LoVo (cell line): Measurements from ENCODE around the gene RPS6KA5.

Experiments
- DNase-seq: peaks from one replicate; pipeline ENCODE4 v3.0.0-alpha.2; 2016; ENCODE audit warnings: low spot score

RPS6KA5 gene

DNA sequence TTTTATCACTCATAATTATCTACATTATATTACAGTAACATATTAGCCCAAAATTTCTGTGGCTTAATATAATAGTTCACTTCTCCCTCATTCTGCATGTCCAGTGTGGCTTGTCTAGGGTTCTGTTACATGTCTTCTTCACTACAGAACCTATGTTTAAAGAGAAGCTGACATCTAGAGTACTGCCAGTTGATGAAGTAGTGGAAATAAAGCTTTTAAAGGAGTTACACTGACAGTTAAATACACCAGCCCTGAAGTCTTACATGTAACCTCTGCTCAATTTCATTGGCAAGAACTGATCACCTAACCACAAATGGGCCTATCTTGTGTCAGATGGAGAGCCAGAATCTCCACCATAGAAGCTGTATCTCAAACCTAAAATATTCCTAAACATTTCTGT is 32.9 kb downstream of the RPS6KA5 start:
- no peak for DNase-seq

- peak; percentile 31 for DNase-seq
These were observed 37.8 kb downstream of the RPS6KA5 start for GRCh38 chr14:91022622-91023028.

- DNase-seq: no peak
These were observed 38.3 kb downstream of the RPS6KA5 start for GRCh38 chr14:91021991-91022621.

GRCh38 chr14:91021115-91021514 is 39.3 kb downstream of the RPS6KA5 start:
- no peak for DNase-seq

GRCh38 chr14:91019673-91020072 is 40.8 kb downstream of the RPS6KA5 start:
- DNase-seq: no peak

DNA sequence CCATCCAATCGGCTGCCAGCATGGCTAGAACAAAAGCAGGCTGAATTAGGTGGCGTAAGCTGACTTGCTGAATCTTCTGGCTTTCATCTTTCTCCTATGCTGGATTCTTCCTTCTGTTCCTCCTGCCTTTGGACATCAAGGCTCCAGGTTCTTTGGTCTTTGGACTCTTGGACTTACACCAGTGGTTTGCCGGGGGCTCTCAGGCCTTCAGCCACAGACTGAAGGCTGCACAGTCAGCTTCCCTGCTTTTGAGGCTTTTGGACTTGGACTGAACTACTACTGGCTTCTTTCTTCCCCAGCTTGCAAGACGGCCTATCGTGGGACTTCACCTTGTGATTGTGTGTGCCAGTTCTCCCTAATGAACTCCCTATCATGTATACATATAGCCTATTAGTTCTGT is 42.0 kb downstream of the RPS6KA5 start:
- DNase-seq: no peak

- DNase-seq: no peak
These were observed 43.5 kb downstream of the RPS6KA5 start for GRCh38 chr14:91016800-91017410.

DNA sequence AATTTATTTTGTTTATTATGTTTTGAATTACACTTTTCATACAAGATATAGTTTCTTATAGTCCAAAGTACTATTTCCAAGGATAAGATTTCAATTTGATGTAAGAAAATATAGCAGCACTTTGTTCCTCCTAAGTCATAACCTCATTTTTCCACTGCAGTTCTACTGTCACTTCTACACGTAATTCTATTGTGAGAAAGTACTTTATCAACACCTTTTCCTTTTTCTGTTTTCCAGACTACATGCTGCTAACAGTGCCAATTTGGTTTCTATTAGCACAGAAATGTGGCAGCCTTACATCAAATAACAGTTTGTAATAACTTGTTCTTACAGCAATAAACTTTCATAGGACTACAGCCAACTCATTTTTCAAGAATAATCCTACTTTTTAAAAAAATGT is 45.0 kb downstream of the RPS6KA5 start:
- DNase-seq: no peak

- DNase-seq: no peak
These were observed 48.4 kb downstream of the RPS6KA5 start for GRCh38 chr14:91012045-91012444.

DNA sequence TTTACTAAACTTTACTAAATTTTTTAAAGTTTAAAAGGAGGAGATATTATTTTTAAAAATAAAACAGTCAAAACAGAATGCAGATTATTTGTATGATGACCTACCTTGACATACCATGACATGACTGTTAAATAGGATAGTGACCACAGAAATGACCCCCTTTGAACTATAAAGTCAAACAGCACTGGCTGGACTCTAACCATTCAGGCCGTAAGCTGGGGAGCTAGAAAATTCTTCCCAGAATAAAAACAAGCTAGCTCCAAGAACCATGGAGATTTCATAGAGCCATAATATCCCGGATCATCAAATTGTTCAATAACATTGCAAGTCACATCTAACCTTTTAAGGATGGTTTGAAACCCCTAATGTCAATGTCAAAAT is 50.3 kb downstream of the RPS6KA5 start:
- no peak for DNase-seq

GRCh38 chr14:91009501-91010152 is 50.8 kb downstream of the RPS6KA5 start:
- DNase-seq: no peak

DNA sequence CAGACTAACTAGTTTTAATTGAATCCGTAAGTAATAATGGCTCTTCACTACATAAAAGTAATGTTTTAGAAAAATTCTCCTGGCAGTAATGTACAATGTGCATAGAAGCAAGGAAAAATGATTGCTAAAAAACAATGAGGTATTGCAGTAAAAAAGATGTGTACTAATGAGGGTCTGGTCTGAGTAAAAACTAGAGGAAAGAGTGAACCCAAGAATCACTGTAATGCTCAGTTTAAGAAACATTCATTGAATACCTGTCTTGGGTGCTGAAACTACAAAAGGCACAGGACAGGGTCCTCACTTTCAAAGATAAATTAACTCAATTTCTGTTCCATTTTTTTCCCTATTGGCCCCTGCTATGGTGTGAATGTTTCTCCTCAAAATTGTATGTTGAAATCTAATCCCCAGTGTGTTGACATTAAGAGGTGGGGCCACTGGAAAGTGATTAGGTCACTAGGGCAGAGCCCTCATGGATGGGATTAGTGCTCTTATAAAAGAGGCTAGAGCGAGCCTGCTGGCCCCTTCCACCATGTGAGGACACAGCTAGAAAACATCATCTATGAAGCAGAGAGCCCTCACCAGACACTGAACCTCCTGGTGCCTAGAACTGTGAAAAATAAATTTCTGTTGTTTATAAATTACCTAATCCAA is 51.6 kb downstream of the RPS6KA5 start:
- peak; percentile 9 for DNase-seq

GRCh38 chr14:91005716-91006115 is 54.7 kb downstream of the RPS6KA5 start:
- DNase-seq: no peak

DNA sequence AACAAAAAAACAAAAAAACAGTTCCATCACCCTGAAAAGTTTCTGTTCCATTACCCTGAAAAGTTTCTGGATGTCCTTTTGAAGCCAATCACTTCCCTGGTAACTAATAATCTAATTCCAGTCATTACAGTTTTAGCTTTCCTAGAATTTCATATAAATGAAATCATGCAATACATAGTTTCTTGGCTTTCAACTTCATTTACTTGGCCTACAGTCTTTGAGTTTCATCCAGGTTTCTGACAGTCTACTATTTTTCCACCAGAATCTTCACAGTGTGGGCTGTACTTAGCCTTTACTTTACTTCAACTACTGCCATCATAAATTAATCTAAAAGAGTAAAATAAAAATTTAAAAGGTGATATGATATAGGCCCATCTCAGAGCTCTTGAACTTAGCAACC is 55.5 kb downstream of the RPS6KA5 start:
- DNase-seq: no peak

- no peak for DNase-seq
These were observed 61.1 kb downstream of the RPS6KA5 start for GRCh38 chr14:90999299-90999698.

DNA sequence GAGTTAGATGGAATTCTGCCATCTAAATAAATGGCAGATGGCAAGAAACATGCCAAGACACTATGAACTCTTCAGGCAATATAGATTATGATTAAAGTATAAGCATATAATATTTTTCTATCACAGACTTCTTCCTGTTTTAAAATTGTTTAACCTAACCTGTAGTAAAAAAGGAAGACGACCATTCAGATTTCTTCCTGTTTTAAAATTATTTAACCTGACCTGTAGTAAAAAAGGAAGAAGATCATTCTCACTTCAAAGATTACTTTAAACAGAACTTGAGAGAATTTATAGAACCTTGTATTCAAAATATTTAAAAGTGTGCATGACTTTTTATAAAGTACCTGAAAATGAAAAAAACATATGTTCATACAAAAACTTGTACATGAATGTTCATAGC is 63.5 kb downstream of the RPS6KA5 start:
- DNase-seq: no peak

- DNase-seq: no peak
These were observed 64.7 kb downstream of the RPS6KA5 start for GRCh38 chr14:90995785-90996184.

GRCh38 chr14:90993792-90994191 is 66.6 kb downstream of the RPS6KA5 start:
- DNase-seq: no peak

DNA sequence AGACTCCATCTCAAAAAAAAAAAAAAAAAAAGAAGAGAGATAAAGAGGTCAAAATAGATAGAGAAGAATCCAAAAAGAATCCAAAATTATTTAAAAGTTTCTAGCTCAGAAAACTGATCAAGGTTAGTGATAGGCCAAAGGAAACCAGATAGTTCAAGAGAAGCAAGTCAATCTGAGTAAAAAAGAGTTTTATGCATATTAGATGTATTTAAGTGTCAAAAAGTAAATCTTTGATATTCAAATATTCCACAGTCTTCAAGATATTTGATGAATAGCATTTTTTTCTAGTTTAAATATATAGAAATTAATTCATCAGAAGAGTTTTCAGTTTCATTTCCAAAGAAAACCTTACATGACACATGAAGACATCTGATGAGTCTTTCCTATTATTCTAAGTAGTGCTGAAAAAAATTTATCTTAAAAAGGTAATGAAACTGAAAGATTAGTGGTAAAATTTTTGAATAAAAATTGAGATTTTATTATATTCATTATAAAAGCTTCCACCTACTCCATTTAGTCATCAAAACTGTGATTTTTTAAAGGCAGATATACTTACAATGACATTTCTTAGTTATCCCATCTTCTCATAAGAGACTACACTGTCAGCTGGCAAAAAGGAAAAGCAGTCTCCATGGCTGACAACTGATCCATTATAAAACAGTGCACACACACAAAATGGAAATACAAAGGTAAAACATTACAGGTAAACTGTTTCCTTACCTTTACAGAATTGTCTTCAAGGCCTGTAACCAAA is 68.6 kb downstream of the RPS6KA5 start:
- no peak for DNase-seq

- no peak for DNase-seq
These were observed 70.3 kb downstream of the RPS6KA5 start for GRCh38 chr14:90990141-90990540.

- DNase-seq: no peak
These were observed 73.3 kb downstream of the RPS6KA5 start for GRCh38 chr14:90987140-90987539.

DNA sequence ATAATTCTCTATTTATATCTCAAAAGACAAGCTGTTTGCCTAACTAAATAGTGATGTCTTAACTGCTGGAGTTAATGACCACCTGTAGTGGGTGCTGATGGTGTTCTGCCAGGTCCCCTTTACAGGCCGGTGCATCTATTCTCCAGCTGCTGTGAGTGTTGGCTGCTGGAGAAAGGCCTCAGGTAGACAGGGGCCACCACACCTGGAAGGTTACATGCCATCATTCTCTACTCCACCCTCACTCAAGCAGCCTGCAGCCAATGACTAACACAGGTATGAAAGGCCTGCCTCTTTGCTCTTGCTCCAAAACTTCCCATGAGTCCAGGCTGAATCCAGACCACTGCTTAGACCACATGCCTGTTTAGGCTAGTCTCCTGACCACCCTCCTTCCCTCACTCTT is 73.9 kb downstream of the RPS6KA5 start:
- no peak for DNase-seq
